ENCODE data around the gene ADIPOR2.

ADIPOR2 gene

GRCh38 chr12:1749019-1749418 is 58.1 kb downstream of the ADIPOR2 start:
- Histone ChIP-seq H3K4me3 (ENCODE audit: low read depth, low read length) (no peak overlapping the region), H3K27me3 (ENCODE audit: control insufficient read depth, insufficient read depth, low read length) (no peaks in the 10 kb centered on the region), H2AFZ (no peak overlapping the region), H3K27ac (no peak overlapping the region), H3K79me2 (peaks cover 22% of the 10 kb centered on the region), H3K4me1 (no peaks in the 10 kb centered on the region), H3K9ac (no peak overlapping the region), H3K36me3 (ENCODE audit: control insufficient read depth, insufficient read depth, low read length) (no peaks in the 10 kb centered on the region), H3K9me3 (ENCODE audit: control insufficient read depth, low read length) (no peaks in the 10 kb centered on the region), H3K4me2 (ENCODE audit: low read length) (no peak overlapping the region)
- TF ChIP-seq, protein P1, sequence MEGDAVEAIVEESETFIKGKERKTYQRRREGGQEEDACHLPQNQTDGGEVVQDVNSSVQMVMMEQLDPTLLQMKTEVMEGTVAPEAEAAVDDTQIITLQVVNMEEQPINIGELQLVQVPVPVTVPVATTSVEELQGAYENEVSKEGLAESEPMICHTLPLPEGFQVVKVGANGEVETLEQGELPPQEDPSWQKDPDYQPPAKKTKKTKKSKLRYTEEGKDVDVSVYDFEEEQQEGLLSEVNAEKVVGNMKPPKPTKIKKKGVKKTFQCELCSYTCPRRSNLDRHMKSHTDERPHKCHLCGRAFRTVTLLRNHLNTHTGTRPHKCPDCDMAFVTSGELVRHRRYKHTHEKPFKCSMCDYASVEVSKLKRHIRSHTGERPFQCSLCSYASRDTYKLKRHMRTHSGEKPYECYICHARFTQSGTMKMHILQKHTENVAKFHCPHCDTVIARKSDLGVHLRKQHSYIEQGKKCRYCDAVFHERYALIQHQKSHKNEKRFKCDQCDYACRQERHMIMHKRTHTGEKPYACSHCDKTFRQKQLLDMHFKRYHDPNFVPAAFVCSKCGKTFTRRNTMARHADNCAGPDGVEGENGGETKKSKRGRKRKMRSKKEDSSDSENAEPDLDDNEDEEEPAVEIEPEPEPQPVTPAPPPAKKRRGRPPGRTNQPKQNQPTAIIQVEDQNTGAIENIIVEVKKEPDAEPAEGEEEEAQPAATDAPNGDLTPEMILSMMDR (IDR thresholded peaks at IDR 0.05): no peak

DNA sequence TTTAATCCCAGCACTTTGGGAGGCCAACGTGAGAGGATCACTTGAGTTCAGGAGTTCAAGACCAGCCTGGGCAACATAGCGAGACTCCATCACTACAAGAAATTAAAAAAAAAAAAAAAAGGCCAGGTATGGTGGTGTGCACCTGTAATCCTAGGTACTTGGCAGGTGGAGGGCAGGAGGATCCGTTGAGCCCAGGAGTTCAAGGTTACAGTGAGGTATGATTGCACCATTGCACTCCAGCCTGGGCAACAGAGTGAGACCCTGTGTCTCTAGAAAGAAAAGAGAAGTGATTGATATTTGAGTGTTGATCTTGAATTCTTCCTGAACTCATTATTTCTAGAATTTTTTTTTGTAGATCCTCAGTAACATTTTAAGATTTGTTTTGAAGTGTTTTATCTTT is 59.4 kb downstream of the ADIPOR2 start:
- H3K27me3 ChIP-seq (ENCODE audit: control insufficient read depth, insufficient read depth, low read length): no peaks in the 10 kb centered on the region
- peaks cover 19% of the 10 kb centered on the region for H3K79me2 ChIP-seq
- no peak overlapping the region for H3K9ac ChIP-seq
- H3K4me1 ChIP-seq: no peaks in the 10 kb centered on the region
- H3K27ac ChIP-seq: no peak overlapping the region
- no peak overlapping the region for H2AFZ ChIP-seq
- H3K9me3 ChIP-seq (ENCODE audit: control insufficient read depth, low read length): no peaks in the 10 kb centered on the region
- H3K4me2 ChIP-seq (ENCODE audit: low read length): no peak overlapping the region
- H3K36me3 ChIP-seq (ENCODE audit: control insufficient read depth, insufficient read depth, low read length): no peaks in the 10 kb centered on the region
- no peak overlapping the region for H3K4me3 ChIP-seq (ENCODE audit: low read depth, low read length)
- TF ChIP-seq, protein P1 (IDR thresholded peaks at IDR 0.05): no peak

GRCh38 chr12:1758376-1758775 is 67.5 kb downstream of the ADIPOR2 start:
- Histone ChIP-seq H3K9ac (no peak overlapping the region), H3K27me3 (ENCODE audit: control insufficient read depth, insufficient read depth, low read length) (no peaks in the 10 kb centered on the region), H3K36me3 (ENCODE audit: control insufficient read depth, insufficient read depth, low read length) (no peaks in the 10 kb centered on the region), H3K4me1 (no peaks in the 10 kb centered on the region), H3K27ac (no peak overlapping the region), H3K4me2 (ENCODE audit: low read length) (no peak overlapping the region), H3K4me3 (ENCODE audit: low read depth, low read length) (no peak overlapping the region), H3K79me2 (peaks cover 33% of the 10 kb centered on the region), H3K9me3 (ENCODE audit: control insufficient read depth, low read length) (no peaks in the 10 kb centered on the region), H2AFZ (no peak overlapping the region)
- TF ChIP-seq, protein P1 (IDR thresholded peaks at IDR 0.05): no peak

- Histone ChIP-seq H3K4me1 (no peaks in the 10 kb centered on the region), H3K4me3 (ENCODE audit: low read depth, low read length) (no peak overlapping the region), H3K27ac (no peak overlapping the region), H3K79me2 (peaks cover 36% of the 10 kb centered on the region), H3K27me3 (ENCODE audit: control insufficient read depth, insufficient read depth, low read length) (no peaks in the 10 kb centered on the region), H2AFZ (no peak overlapping the region), H3K36me3 (ENCODE audit: control insufficient read depth, insufficient read depth, low read length) (no peaks in the 10 kb centered on the region), H3K9ac (no peak overlapping the region), H3K4me2 (ENCODE audit: low read length) (no peak overlapping the region), H3K9me3 (ENCODE audit: control insufficient read depth, low read length) (no peaks in the 10 kb centered on the region)
- TF ChIP-seq, protein P1 (IDR thresholded peaks at IDR 0.05): no peak
Observed at GRCh38 chr12:1758887-1759286, 68.0 kb downstream of the ADIPOR2 start.

GRCh38 chr12:1760566-1761382 is 69.9 kb downstream of the ADIPOR2 start:
- Histone ChIP-seq H3K79me2 (peaks cover 33% of the 10 kb centered on the region), H3K9me3 (ENCODE audit: control insufficient read depth, low read length) (no peaks in the 10 kb centered on the region), H3K27me3 (ENCODE audit: control insufficient read depth, insufficient read depth, low read length) (no peaks in the 10 kb centered on the region), H3K27ac (no peak overlapping the region), H3K9ac (no peak overlapping the region), H2AFZ (no peak overlapping the region), H3K4me1 (no peaks in the 10 kb centered on the region), H3K36me3 (ENCODE audit: control insufficient read depth, insufficient read depth, low read length) (no peaks in the 10 kb centered on the region), H3K4me2 (ENCODE audit: low read length) (no peak overlapping the region), H3K4me3 (ENCODE audit: low read depth, low read length) (no peak overlapping the region)
- TF ChIP-seq, protein P1 (IDR thresholded peaks at IDR 0.05): no peak
